GM18951 (cell line): ENCODE measurements around the gene ZNF613.
"Not testable (repeated sequence)": the region's sequence is repeated elsewhere in the genome, so short reads cannot be mapped to it uniquely, and the experiment has no call there.

ENCODE experiments used
- POLR2A ChIP-seq: IDR thresholded peaks from 4 replicates; pipeline ENCODE4 v1.6.1; 2011; ENCODE audit warnings: mild to moderate bottlenecking; ENCODE audit not compliant: insufficient read length, insufficient read depth; ENCODE audit errors: extremely low read depth
- in situ Hi-C: fragments of 300-500 bp; cut with MboI; formaldehyde crosslinking; loops from one replicate; pipeline ENCODE4 v1.12.0; 2022; ENCODE audit warnings: low sequenced_read_pairs, mixed read lengths, inconsistent platforms; ENCODE audit not compliant: unreplicated experiment

ZNF613 gene

GRCh38 chr19:51915324-51915867 lies 11.9 kb upstream of the ZNF613 start:
- in situ Hi-C loops: no loop called here
- TF ChIP-seq POLR2A: no peak

DNA sequence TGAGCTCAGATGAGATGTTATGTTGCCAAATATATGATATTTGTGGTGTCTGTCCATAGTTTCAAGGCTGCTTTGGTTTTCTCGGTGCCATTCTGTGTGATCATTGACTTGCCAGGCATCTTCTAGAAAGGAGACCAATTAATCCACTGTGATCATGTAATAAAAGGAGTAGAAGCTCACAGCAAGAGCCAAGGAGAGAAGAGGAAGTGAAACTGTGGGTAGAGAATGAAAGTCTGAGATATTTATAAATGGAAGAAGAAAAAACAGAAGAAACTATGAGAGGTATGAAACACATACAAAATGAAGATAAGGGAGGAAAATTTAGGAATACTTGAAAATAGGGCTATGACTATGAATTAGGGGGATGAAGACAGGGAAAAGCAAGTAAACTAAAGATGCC lies 11.1 kb upstream of the ZNF613 start:
- no peak for TF ChIP-seq POLR2A
- in situ Hi-C loops: no loop called here

GRCh38 chr19:51919606-51920005 lies 7.7 kb upstream of the ZNF613 start:
- in situ Hi-C loops: no loop called here
- no peak for TF ChIP-seq POLR2A

GRCh38 chr19:51921949-51922348 lies 5.3 kb upstream of the ZNF613 start:
- in situ Hi-C loops: no loop called here
- no peak for TF ChIP-seq POLR2A

- TF ChIP-seq POLR2A: no peak
- in situ Hi-C loops: no loop called here
Observed at GRCh38 chr19:51926426-51926783, 867 bp upstream of the ZNF613 start.

DNA sequence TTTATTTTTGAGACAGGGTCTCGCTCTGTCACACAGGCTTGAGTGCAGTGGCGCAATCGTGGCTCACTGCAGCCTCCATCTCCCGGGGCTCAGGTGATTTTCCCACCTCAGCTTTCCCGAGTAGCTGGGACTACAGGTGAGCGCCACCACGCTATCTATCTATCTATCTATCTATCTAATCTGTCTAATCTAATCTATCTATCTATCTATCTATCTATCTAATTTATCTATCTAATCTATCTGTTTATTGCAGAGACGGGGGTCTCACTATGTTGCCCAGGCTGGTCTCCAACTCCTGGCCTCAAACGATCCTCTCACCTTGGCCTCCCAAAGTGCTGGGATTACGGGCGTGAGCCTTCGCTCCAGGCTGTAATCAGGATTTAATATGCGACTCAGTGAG lies 587 bp downstream of the ZNF613 start:
- in situ Hi-C loops: no loop called here
- TF ChIP-seq POLR2A: no peak

- in situ Hi-C loops: no loop called here
- no peak for TF ChIP-seq POLR2A
Observed at GRCh38 chr19:51931921-51932320, 4.6 kb downstream of the ZNF613 start.

DNA sequence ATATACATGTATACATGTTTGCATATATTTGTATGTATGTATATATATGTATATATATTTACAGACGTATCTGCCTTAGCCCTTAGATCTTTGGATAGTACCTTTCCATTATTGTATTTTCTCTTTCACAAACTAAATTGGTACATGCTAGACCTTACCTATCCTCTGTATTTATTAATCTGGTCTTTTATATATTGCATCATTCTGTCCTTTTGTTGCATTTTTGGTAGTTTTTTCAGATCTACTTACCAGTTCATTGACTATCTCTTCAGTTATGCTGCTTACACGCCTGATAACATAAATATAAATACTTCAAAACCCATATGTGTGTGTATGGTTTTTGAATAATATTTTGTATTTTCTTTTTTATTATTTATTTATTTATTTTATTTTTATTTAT lies 11.7 kb downstream of the ZNF613 start:
- no peak for TF ChIP-seq POLR2A

DNA sequence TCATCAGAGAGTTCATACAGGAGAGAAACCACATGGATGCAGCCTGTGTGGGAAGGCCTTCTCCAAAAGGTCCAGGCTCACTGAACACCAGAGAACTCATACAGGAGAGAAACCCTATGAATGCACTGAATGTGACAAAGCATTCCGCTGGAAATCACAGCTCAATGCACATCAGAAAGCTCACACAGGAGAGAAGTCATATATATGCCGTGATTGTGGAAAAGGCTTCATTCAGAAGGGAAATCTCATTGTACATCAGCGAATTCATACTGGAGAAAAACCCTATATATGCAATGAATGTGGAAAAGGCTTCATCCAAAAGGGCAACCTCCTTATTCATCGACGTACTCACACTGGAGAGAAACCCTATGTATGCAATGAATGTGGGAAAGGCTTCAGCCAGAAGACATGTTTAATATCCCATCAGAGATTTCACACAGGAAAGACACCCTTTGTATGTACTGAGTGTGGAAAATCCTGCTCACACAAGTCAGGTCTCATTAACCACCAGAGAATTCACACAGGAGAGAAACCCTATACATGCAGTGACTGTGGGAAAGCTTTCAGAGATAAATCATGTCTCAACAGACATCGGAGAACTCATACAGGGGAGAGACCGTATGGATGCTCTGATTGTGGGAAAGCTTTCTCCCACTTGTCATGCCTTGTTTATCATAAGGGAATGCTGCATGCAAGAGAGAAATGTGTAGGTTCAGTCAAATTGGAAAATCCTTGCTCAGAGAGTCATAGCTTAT lies 17.7 kb downstream of the ZNF613 start:
- in situ Hi-C loops: no loop called here

More for the DNA sequence above, 11.7 kb downstream of the ZNF613 start:
- in situ Hi-C loops: no loop called here

DNA sequence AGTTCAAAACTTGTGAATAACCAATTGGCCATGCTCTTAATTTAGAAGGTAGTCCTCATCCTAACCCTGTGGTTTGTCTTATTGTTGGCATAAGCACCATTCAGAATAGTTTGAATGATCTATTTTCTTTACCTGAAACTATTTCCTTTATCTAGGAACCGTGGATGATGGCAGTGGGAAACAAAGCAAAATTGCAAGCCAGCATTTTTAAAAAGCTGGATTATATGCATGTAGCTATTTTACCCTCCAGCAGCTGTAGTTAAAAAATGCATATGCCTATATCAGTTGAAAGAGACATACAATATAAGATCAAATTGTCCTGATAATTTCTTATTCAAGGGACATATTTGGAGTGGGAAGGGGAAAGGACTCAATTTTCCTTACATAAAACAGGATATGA lies 19.3 kb downstream of the ZNF613 start:
- TF ChIP-seq POLR2A: no peak
- in situ Hi-C loops: no loop called here

More for the DNA sequence above, 17.7 kb downstream of the ZNF613 start:
- no peak for TF ChIP-seq POLR2A

DNA sequence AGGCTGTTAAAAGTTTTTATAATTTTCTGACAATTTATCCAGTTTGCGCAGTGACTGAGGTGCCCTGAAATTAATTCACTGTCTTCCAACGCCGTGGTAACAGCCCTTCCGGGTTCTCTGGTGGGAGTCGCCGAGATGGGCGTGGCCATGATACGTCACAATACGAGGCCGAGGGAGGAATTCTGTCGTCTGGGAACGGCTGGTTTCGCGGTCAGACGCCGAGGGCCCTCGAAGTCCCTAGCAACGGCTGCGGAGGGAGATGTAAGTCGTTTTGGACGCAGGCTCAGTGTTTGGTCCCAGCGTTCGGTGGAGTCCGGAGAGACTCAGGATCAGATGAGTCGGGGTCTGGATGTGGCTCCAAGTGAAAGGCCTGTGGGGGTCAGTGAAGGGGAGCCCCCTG lies 21.7 kb downstream of the ZNF613 start:
- in situ Hi-C loops: no loop called here
- TF ChIP-seq POLR2A: no peak

- in situ Hi-C loops: not testable (repeated sequence)
Observed at GRCh38 chr19:51957846-51958245, 30.6 kb downstream of the ZNF613 start.

GRCh38 chr19:51959791-51960190 lies 32.5 kb downstream of the ZNF613 start:
- no peak for TF ChIP-seq POLR2A
- in situ Hi-C loops: no loop called here

DNA sequence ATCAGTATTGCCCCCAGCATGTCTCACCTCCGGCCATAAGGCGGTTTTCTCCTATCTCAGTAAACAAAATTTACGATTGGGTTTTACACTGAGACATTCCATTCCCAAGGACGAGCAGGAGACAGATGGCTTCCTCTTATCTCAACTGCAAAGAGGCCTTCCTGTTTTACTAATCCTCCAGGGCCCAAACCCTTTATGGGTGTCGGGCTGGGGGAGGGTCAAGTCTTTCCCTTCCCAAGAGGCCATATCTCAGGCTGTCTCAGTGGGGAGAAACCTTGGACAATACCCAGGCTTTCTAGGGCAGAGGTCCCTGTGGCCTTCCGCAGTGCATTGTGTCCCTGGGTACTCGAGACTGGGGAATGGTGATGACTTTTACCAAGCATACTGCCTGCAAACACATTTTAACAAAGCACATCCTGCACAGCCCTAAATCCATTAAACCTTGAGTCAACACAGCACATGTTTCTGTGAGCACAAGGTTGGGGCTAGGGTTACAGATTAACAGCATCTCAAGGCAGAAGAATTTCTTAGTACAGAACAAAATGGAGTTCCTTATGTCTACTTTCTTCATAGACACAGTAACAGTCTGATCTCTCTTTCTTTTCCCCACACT lies 33.5 kb downstream of the ZNF613 start:
- in situ Hi-C loops: not testable (repeated sequence)
